RWPE1 (cell line): Measurements from ENCODE around the gene HSFX3.
A peak's percentile ranks its signal among the peaks of the same experiment; 100 is the strongest.
"Not testable (repeated sequence)": the region's sequence is repeated elsewhere in the genome, so short reads cannot be mapped to it uniquely, and the experiment has no call there.

Experiments used
- CTCF ChIA-PET: fragments of 350-600 bp; sonication (Branson Sonifier 250); formaldehyde crosslinking; extraction: SDS; loops from one replicate; lab custom pipeline; 2021; lab: Yijun Ruan, JAX
- POLR2A ChIA-PET: fragments of 400-600 bp; formaldehyde crosslinking; extraction: SDS; loops from one replicate; lab custom pipeline; 2020; ENCODE audit warnings: antibody characterized with exemption; ENCODE audit not compliant: low non-redundant PET; lab: Yijun Ruan, JAX
- DNase-seq: peaks from one replicate; pipeline ENCODE4 v3.0.0; 2012; ENCODE audit warnings: low spot score
- H3K27ac ChIP-seq: fragments of 450-650 bp; 2 replicates; pipeline ENCODE4 v1.5.1; 2017
- CTCF ChIP-seq: fragments of 450-650 bp; conservative IDR thresholded peaks from 2 replicates; pipeline ENCODE4 v1.5.1; 2017; ENCODE audit warnings: low read depth, mild to moderate bottlenecking

Gene HSFX3

GRCh38 chrX:149531599-149531998, 18.1 kb downstream of the HSFX3 start:
- no peak for DNase-seq
- ChIA-PET CTCF (no interaction called here), POLR2A (no interaction called here)
- H3K27ac ChIP-seq, result no peak overlapping the region
- no peak for TF ChIP-seq CTCF

GRCh38 chrX:149528381-149528780, 21.3 kb downstream of the HSFX3 start:
- DNase-seq, result no peak
- ChIA-PET POLR2A (no interaction called here), CTCF (no interaction called here)
- no peak overlapping the region for H3K27ac ChIP-seq
- no peak for TF ChIP-seq CTCF

GRCh38 chrX:149527705-149528104, 22.0 kb downstream of the HSFX3 start:
- DNase-seq, result peak; percentile 2
- CTCF ChIA-PET, result no interaction called here
- POLR2A ChIA-PET, result no interaction called here
- peak; percentile 38 for TF ChIP-seq CTCF
- H3K27ac ChIP-seq, result no peak overlapping the region

- CTCF ChIA-PET, H3K27ac ChIP-seq, POLR2A ChIA-PET, DNase-seq: not testable (repeated sequence)
These were observed 23.2 kb downstream of the HSFX3 start for GRCh38 chrX:149526318-149527033.

GRCh38 chrX:149525903-149526302, 23.8 kb downstream of the HSFX3 start:
- POLR2A ChIA-PET, CTCF ChIA-PET, H3K27ac ChIP-seq, DNase-seq: not testable (repeated sequence)

GRCh38 chrX:149525389-149525788, 24.3 kb downstream of the HSFX3 start:
- POLR2A ChIA-PET, CTCF ChIA-PET, H3K27ac ChIP-seq, DNase-seq: not testable (repeated sequence)

GRCh38 chrX:149522916-149523315, 26.8 kb downstream of the HSFX3 start:
- ChIA-PET POLR2A (no interaction called here), CTCF (no interaction called here)
- DNase-seq, result no peak
- no peak for TF ChIP-seq CTCF
- H3K27ac ChIP-seq, result no peak overlapping the region

- DNase-seq, result no peak
- no peak for TF ChIP-seq CTCF
- no peak overlapping the region for H3K27ac ChIP-seq
- POLR2A ChIA-PET, result no interaction called here
- CTCF ChIA-PET, result no interaction called here
These were observed 28.3 kb downstream of the HSFX3 start for GRCh38 chrX:149521438-149521837.

- H3K27ac ChIP-seq, POLR2A ChIA-PET, CTCF ChIA-PET: not testable (repeated sequence)
These were observed 29.0 kb downstream of the HSFX3 start for GRCh38 chrX:149520636-149521277.

More at GRCh38 chrX:149520636-149521277, 29.0 kb downstream of the HSFX3 start:
- DNase-seq, result not testable (repeated sequence)
